Stimulated activated CD4-positive, alpha-beta T cell treated with anti-CD3 and anti-CD28 coated beads, Interleukin-2, amount 100 ng/mL, for 24 hours (primary cell): ENCODE results near the gene DSE.

ENCODE experiments used
- DNase-seq, 2 donors: peaks; one replicate each; pipeline ENCODE4 v3.0.0-alpha.2; 2020

DSE gene

GRCh38 chr6:116450185-116450710 lies 79.5 kb downstream of the DSE start:
- DNase-seq, result no peak

DNA sequence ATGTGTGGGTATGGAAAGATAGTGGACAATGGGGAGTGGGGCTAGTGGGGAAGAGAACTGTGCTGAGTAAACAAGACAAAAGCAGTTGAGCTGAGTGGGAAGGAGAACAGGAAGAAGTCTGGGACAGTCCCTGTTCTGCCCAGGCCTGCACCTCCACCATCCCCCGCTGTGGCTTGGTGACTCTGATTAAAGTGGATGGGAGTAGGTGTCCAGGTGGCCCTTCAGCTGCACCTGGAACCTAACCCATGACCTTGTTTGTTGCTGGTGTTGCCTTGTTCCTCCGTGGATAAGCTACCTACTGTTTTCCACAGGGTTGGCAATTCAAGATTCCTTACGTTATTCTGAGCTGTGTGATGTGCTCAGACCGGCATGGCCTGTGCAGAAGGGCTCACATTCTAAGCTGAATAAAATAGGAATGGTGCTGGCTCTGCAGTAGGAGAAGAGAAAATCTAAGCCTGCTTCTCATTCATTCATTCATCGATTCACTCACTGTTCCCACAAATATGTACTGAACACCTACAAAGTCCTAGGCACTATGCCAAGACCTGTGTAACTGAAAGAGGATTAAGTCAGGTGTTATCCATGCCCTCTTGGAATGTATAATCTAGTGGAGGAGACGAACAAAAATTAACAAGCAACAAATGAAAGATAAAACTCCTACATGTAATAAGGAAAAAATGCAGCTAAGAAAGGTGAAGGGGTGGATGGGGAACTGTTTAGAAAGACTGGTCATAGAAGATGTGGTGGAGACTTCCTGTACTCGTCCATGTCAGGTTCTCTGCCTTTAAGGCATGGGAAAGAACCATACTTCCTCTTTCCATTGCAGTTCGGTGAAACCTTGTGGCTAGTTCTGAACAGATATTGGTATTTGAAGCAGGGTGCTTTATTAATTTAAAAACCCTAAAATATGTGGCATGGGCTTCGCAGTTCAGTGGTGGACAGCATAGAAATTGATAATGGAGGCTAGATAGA lies 80.3 kb downstream of the DSE start:
- DNase-seq, result no peak

GRCh38 chr6:116451916-116452315 lies 81.2 kb downstream of the DSE start:
- DNase-seq, result no peak

GRCh38 chr6:116452531-116452930 lies 81.8 kb downstream of the DSE start:
- no peak for DNase-seq

- DNase-seq, result no peak
Observed at GRCh38 chr6:116456106-116456505, 85.4 kb downstream of the DSE start.

DNA sequence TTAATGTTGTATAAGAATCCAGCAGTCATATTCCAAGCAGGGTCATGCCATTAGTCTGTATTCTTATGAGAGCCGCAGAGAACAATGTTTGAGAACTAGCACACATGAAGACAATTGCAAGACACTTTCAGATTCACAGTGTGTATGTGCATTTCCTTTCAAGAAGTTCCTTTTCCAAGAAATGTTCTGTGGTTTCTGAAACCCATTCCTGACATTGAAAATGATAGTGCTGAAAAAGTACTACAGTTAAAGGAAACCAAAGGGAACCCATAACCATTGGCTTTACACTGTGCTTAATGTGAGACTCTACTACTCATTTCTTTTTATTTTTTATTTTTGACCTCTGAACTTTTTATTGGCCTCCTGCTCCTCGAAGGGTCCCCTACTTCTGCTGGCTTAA lies 86.2 kb downstream of the DSE start:
- no peak for DNase-seq

GRCh38 chr6:116458264-116458663 lies 87.5 kb downstream of the DSE start:
- no peak for DNase-seq

- DNase-seq, result no peak
Observed at GRCh38 chr6:116459927-116460326, 89.2 kb downstream of the DSE start.

- no peak for DNase-seq
Observed at GRCh38 chr6:116461331-116461931, 90.7 kb downstream of the DSE start, which contains the start of gene CALHM6. Gene CALHM6, plus strand, starts transcription at chr6:116461375. Its CDS starts 555 bp downstream, at chr6:116461930.

GRCh38 chr6:116461932-116462885 lies 91.5 kb downstream of the DSE start:
- peak; percentile 37 to 65 for DNase-seq

DNA sequence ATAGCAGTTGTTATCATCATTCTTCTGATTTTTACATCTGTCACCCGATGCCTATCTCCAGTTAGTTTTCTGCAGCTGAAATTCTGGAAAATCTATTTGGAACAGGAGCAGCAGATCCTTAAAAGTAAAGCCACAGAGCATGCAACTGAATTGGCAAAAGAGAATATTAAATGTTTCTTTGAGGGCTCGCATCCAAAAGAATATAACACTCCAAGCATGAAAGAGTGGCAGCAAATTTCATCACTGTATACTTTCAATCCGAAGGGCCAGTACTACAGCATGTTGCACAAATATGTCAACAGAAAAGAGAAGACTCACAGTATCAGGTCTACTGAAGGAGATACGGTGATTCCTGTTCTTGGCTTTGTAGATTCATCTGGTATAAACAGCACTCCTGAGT lies 92.6 kb downstream of the DSE start:
- no peak for DNase-seq

- DNase-seq, result peak in 1 of 2 donors; percentile 2
Observed at GRCh38 chr6:116465246-116465645, 94.5 kb downstream of the DSE start.

- no peak for DNase-seq
Observed at GRCh38 chr6:116467096-116467495, 96.3 kb downstream of the DSE start.

- no peak for DNase-seq
Observed at GRCh38 chr6:116467514-116467913, 96.8 kb downstream of the DSE start.

DNA sequence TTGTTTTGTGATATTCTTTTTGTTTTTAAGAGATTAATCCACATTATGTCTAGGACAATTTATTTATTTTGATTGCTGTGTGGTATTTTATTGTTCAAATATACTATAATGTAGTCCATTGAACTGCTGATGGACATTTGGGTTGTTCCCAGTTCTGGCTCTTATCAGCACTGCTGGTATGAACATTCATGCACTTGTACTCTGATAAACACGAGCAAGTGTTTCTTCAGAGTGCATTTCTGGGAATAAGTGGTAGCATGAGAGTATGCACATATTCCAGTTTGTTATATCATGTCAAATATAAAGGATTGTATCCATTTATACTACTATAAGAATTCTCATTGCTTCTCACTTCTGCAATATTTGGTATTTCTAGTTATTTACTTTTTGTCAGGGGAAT lies 97.5 kb downstream of the DSE start:
- no peak for DNase-seq

- DNase-seq, result no peak
Observed at GRCh38 chr6:116471531-116471930, 100.8 kb downstream of the DSE start.

DNA sequence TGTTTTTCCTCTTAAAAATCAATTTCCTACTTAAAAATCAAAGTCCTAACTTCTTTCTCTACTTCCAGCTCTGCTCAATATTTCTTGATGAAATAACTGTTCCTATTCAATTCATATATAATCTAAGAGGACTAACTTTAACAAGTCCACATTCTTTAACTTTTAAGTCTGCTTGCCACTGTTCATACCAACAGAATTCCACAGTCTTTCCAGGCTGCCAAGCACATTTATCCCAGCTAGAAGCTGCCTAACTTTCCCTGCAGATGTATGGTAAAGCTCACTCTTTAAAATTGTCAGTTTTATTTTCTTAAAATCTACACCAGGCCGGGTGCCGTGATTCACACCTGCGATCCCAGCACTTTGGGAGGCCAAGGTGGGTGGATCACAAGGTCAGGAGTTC lies 102.0 kb downstream of the DSE start:
- no peak for DNase-seq

DNA sequence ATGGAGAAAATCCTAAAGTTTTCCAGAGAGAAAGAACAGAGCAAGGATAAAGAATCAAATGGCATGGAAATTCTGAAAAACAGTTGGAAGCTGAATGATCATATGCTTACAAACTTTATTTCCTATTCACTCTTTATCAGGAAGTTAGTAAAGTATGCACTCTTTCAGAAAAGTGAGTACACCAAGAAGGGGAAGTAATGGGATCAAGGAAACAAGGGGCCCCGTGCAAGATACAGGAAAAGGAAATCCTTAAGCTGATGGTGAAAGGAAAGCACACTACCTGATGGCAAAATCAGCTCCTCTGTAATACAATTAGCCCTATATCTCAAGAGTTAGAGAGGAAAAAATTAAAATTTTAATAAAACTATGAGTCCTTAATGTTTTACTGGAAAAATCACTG lies 104.4 kb downstream of the DSE start:
- no peak for DNase-seq

DNA sequence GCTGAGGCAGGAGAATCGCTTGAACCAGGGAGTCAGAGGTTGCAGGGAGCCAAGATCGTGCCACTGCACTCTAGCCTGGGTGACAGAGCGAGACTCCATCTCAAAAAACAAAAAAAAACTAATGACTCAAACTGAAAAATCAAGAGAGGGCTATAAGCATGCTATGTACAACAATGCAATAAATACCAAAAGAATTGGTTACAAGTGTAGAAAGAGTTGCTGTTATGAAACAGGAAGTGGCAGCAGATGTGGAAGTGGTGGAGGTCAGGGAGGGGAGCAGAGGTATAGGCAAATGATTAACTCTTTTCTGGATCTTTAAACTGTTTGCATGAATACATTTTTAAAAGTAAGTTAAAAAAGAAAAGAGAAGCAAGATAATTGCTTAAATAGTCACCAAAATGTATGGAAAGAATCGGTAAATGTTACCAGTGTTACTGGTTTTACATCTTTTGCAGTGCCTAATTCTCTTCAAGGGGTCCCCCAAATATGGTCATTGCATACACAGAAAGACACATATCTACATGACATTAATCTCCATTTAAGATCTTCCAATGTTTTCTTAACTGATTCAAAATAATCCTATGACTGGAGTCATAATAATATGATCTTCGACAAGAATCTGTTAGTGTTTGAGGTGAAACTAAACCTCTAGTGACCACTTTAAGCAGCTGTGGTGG lies 105.4 kb downstream of the DSE start:
- no peak for DNase-seq

DNA sequence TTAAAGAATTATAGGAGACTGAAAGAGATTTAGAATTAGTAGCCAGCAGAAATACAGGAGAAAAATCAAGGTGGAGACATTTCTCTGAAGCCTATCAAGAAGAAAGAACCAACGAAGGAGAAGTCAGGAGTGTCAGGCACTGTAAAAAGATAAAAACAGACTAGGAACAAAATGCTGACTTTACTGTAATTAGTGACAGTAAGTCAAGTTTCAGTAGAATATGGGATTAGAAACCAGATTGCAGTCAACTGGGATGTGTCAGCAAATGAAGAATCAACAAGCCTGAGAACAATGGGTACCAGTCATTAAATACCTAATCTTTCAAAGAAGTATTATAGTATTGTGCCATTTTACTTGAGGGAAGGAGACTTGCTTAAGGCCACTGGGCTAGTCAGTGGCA lies 112.0 kb downstream of the DSE start:
- DNase-seq, result no peak

GRCh38 chr6:116483616-116484015 lies 112.9 kb downstream of the DSE start:
- DNase-seq, result no peak

GRCh38 chr6:116485559-116486184 lies 114.9 kb downstream of the DSE start:
- no peak for DNase-seq
